8988T (cell line): ENCODE results near the gene GPHN.
"Not testable (repeated sequence)": the region's sequence is repeated elsewhere in the genome, so short reads cannot be mapped to it uniquely, and the experiment has no call there.

Experiments
- DNase-seq: peaks from one replicate; pipeline ENCODE4 v3.0.0; 2011

GPHN gene

DNA sequence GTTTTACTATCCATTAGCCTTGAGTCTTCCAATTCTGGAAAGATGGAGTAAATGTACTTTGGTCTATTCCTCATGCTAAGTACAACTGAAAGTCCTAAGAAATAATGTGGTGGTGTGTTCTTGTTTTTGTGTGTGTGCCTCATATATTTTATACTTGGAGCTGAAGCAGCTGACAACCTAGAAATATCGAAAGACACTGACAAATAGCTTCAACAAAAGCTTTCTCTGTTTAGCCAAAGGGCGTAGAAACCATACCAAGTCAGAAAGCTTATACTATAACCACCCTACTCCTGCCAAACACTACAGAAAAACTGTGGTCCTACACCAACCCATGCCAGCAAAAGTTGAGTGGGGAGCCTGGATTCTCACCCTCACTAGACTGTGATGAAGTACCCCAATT, 188.4 kb downstream of the GPHN start:
- DNase-seq = no peak

DNA sequence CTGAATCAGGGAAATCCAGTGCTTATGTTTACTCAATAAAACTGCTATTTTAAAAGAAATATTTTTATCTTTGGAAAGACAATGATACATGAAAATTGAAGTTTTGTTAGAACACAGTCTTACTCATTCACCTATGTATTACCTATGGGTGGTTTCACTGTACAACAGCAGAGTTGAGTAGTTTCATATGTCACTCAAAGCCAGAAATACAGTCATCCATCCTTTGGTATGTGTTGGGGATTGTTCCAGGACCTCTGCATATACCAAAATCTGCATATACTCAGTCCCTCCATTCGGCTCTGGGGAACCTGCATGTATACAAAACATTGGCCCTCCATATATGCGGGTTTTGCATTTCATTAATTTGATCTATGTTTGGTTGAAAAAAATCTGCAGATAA, 190.6 kb downstream of the GPHN start:
- no peak for DNase-seq

DNA sequence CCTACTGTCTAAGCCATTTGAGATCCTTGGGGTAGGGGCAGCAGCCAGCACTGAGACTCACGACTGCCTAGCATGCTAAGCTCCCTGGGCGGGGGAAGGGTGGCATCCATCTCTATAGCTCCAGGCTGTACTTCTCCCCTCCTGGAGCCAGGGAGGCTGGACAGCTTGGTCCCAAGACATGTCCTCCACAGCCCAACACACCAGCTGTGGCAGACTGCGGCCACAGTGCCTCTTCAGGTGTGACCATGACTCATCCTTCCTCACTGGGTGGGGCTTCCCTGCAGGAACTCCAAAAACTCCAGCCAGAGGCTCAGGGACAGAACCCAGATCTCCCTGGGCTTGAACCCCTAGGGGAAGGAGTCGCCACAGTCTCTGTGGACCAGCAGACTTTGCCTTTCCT, 193.9 kb downstream of the GPHN start:
- no peak for DNase-seq

DNA sequence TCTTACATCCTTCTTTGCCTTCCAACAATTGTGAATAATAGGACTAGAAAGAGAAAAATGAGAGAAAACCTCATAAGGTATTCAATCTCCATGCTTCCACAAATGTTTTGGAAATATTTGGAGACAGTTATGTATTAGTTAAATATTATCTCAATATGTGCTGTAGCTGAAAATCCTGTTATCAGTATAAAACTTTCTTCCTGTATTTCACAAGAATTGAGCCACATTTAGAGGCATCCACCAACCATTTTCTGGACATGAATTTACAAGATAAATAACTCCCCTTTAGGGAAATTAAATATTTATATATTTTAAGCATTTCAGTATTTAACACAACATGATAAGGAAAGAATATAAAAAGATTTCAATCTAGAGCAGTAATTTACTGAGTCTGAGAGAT, 200.3 kb downstream of the GPHN start:
- no peak for DNase-seq

DNA sequence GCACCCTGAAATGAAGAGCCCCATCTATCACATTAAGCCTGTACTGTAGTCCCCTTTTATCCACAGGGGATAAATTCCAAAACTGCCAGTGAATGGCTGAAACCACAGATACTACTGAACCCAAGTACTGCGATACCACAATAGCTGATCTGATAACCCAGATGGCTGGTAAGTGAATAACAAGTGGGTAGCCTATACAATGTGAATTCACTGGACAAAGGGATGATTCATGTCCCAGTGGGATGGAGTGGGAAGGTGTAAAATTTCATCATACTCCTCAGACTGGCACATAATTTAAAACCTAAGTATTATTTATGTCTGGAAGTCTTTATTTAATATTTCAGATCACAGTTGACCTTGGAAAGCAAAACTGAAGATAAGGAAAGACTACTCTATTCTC, 201.3 kb downstream of the GPHN start:
- DNase-seq = no peak

DNA sequence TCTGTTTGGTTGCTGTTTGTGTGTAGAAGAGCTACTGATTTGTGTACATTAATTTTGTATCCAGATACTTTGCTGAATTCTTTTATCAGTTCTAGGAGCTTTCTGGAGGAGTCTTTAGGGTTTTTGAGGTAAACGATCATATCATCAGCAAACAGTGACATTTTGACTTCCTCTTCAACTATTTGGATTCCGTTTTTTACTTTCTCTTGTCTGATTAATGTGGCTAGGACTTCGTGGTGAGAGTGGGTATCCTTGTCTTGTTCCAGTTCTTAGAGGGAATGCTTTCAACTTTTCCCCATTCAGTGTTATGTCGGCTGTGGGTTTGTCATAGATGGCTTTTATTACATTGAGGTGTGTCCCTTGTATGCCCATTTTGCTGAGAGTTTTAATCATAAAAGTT, 206.3 kb downstream of the GPHN start:
- DNase-seq = not testable (repeated sequence)

DNA sequence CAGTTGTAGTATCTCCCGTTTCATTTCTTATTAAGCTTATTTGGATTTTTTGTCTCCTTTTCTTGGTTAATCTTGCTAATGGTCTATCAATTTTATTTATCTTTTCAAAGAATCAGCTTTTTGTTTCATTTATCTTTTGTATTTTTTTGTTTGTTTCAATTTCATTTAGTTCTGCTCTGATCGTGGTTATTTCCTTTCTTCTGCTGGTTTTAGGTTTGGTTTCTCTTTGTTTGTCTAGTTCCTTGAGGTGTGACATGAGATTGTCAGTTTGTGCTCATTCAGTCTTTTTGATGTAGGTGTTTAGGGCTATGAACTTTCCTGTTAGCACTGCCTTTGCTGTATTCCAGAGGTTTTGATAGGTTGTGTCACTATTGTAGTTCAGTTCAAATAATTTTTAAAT, 207.4 kb downstream of the GPHN start:
- not testable (repeated sequence) for DNase-seq

DNA sequence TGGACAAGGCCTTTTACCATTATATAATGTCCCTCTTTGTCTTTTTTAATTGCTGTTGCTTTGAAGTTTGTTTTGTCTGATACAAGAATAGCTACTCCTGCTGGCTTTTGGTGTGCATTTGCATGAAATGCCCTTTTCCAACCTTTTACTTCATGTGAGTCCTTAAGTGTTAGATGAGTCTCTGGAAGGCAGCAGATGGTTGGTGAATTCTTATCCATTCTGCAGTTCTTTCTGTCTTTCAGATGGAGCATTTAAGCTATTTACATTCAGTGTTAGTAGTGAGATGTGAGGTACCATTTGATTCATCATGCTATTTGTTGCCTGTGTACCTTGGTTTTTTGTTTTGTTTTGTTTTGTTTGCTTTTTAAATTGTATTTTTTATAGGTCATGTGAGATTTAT, 208.3 kb downstream of the GPHN start:
- DNase-seq = no peak

DNA sequence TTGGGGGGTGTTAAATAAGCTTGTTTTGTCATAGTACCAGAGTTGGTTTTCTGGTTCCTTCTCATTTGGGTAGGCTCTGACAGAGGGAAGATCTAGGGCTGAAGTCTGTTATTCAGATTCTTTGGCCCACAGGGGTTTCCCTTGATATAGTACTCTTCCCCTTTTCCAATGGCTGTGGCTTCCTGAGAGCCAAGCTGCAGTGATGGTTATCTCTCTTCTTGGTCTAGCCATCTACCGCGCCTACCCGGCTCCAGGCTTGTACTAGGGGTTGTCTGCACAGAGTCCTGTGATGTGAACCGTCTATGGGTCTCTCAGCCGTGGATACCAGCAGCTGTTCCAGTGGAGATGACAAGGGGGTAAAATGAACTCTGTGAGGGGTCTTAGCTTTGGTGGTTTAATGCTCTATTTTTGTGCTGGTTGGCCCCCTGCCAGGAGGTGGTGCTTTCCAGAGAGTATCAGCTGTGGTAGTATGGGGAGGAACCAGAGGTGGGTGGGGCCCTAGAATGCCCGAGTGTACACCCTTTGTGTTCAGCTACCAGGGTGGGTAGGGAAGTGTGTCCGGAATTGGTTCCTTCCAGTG, 209.7 kb downstream of the GPHN start:
- no peak for DNase-seq

DNA sequence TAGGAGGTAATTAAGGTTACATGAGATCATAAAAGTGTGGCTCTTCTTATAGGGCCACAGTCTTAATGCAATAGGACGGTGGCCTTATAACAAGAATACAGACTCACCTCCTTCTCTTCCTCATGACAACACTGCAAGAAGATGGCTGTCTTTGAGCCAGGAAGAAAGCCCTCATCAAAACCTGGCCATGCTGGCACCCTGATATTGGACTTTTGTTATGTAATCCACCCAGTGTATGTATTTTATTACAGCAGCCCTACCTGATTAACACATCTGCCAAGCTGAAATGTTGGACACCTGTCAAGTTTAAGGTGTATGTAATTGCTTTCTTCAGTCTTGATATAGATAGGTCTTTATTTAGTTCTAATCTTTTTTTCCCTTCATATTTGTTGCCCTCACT, 217.0 kb downstream of the GPHN start:
- no peak for DNase-seq

DNA sequence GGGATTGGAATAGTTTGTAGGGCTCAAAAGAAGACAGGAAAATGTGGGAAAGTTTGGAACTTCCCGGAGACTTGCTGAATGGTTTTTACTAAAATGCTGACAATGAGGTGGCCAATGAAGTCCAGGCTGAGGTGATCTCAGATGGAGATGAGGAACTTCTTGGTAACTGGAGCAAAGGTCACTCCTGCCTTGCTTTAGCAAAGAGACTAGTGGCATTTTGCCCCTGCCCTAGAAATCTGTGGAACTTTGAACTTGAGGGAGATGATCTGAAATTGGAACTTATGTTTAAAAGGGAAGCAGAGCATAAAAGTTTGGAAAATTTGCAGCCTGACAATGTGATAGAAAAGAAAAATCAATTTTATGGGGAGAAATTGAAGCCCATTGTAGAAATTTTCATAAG, 223.4 kb downstream of the GPHN start:
- not testable (repeated sequence) for DNase-seq

DNA sequence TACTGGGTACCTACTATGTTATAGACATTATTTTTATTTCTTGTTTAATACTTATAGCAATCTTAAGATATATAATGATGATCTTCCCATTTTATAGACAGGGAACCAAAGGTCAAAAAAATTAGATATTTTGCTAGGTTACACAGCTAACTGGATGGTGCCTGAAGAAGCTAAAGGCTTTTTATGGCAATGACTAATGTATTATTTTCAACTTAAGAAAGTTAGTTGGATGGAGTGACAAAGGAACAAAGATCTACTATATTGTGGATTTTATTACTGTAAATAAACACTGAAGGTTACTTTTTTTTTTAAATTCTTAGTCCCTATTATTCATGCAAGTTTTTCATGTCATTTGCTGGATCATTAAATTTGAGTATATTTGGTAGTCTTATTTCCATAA, 227.9 kb downstream of the GPHN start:
- no peak for DNase-seq

DNA sequence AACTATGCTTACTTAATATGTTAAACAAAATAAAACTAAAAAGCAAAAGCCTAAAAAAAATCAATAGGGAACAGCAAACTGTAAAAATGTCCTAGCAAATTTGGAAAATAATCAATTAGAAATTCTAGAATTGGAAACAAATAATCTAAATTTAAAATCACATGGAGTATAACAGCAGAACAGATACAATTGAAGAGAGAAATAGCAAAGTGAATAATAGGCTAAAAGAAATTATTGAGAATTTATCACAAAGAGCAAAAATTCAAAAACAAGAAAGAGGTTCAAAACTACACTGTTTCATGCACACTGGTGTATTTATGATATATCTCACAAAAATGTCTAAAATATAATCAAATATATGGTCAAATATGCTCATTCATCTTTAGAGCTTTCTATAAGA, 231.9 kb downstream of the GPHN start:
- no peak for DNase-seq

DNA sequence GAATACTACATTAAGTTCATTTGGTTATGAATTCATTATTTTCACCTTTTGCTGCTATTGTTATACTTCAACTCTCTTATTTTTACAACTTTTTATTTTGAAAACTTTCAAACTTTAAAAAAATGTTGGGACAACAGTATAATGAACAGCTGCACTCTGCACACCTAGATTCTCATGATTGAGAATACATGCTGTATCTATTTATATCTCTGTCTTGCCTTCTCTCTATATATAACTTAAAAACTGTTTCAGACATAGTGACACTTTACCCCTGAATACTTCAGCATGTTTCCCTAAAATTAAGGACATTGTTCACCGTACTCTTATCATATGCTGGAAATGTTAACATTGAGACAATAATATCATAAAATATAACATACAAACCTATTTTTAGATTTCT, 237.1 kb downstream of the GPHN start:
- no peak for DNase-seq

DNA sequence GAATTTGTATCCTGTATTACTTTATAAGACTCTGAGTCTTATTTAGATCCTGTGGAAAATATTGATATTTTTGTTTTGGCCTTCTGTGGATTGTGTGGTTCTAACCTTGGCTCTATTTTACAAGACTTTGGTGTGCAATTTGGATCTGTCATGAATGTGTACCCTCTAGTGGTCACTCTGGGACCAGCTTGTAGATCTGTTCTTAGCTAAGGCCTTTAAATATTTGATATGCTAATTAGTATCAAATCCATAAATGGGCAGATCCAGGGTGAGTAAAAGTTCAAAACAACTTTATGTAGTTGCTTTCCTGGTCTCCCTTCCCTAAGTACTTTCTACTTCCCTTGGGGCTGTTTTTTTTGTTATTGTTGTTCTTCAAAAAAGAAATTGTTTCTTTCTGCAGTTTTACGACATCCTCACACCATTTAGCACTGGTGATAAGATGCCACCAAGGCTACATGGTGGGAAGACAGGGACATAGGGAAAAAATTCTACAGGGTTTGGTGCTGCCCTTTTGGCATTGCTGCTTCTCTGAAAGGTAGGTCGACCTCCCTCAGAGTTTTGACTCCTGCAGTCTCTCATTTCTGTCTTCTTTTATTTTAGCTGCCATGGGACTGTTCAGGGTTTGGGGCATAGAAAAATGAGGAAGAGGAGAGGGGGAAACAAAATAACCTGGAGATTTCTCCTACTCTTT, 238.5 kb downstream of the GPHN start:
- DNase-seq = no peak

DNA sequence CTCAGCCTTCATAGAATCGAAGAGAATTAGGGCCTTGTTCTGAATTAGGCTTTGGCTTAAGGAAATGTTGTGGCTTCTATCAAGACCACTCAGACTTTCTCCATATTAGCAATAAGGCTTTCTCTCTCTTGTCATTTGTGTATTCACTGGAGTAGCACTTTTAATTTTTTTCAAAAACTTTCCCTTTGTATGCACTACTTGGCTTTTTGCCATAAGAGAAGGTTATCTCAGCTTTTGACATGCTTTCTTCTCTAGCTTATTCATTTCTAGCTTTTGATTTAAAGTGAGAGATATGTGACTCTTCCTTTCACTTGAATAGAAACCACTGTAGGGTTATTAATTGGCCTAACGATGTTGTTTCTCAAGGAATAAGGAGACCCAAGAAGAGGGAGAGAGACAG, 244.2 kb downstream of the GPHN start:
- DNase-seq = no peak

DNA sequence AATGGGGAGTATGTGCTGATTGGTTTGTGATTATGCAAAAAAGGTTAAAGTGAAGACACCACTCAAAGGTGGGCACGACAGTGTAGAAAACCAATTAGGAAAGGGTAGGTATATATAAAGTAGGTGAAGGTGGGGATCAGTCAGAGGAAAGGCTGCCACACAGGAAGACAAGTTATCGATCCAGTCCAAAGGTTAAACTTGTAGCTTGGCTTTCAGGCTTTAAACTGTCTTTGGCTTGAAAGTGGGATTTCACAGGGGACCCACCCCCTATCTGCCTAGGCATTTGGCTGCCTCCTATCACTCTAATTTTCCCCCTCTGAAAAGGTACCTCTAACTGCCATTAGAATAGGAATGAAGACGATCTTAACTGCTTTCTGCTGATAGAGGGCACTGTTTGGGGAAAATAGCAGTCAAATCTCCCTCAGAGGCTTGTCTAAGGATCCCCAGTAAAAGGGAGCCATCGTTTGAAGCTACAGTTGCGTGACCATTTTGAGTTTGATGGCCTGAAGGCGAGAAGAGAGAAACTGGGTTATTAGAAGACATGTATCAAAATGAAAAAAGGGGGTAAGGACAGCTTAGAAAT, 250.2 kb downstream of the GPHN start:
- DNase-seq = no peak

DNA sequence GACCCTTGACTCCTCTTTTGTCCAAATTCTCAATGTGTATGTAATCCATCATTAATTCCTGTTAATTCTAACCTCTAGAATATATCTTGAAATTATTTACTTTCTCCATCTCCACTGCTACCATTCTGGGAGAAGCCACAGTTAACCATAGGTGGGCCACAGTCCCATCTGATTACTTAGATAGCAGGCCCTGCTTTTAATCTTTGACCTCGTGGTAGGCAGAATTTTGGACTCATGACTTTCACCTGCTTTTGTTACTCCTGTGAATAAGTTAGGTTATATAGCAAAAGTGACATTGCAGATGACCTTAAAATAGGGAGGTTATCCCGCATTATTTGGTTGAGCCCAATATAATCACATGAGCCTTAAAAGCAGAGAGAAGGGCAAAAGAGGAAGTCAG, 264.2 kb downstream of the GPHN start:
- no peak for DNase-seq

DNA sequence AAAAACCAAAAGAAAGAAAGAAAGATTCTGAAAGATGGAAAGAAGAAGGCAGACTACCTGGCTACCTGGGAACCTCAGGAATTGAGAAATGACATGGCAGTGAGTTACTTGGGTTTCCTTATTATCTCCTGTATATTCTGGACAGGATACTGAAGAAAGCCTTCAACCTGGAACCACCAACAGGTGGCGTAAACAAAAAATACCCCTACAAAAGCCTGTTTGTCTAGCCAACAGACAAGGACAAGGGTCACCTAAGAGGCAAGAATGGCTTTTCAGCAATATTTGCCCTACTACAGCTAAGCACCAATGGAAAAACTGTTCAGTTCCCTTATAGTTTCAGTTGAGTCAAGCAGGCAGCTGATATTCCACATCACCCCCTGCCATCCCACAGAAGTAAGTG, 274.9 kb downstream of the GPHN start:
- DNase-seq = no peak

DNA sequence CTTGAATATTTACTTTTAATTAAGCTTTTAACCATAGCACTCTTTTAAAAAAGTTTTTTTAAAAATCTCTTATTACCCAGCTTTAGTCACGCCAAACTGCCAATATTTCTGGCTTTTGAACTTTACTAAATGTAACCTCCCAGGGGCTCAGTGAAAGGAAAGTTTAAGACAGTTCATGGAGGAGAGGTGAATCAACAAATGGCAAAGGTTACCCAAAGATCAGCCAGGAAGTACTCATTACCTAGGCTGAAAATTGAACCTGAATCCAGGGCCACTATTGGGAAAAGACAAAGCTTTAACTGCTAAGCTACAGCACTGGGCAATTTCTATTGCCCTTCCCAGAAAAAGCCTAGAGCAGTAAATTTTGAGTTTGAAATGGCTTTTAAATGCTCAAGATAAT, 282.2 kb downstream of the GPHN start:
- DNase-seq = no peak

DNA sequence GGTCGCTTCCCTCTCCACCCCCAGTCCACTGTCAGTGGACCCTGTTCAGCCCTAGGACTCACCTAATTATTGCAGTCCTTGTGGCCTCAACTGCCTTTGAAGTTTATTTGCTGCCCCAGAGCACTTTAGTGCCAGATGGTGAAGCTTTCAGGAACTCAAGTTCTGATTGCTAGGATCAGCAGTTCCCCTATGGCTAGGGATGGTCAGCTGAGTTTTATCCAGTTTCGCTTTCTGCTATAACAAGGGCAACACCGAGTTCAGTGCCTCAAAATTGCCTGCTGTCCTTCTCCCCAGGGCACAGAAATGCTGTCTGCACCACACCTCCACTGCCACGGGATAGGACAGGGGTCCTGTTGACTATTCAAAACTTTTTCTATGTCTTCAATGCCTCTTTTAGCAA, 295.0 kb downstream of the GPHN start:
- no peak for DNase-seq

DNA sequence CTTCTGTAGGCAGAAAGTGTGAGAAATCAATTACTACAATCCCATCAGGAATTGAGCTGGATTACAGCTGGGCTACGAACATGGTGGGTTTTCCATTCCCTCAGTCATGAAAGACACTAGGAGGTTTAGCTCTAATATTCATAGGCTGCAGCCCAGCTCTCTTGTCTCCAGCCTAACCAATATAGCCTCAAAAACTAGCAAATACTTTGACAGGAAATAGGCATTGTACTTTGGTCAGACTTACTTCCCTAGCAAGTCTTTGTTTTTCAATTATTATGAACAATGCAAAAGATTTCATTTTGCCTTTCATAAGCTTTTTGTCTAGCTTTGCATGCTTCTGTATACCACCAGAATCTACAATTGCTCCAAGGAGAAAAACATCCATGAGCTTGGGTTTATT, 296.2 kb downstream of the GPHN start:
- no peak for DNase-seq

DNA sequence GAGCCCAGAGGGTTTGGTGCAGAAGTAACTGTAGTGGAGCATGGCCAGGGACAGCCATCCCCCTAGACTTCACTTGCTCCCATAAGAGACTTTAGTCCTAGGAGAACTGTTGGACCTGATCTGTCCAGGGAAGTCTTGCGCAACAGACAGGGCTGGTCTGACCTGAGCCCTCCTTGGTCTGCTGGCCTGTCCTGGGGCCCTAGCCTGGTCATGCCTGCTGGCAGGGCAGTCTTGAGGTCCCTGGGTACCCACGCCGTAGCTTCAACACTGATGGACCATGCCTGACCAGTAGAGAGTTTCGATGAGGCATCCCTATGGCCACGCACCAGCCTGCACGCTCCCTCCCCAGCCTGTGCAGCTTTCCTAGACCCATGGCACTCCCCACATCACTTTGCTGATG, 305.7 kb downstream of the GPHN start:
- DNase-seq = no peak

DNA sequence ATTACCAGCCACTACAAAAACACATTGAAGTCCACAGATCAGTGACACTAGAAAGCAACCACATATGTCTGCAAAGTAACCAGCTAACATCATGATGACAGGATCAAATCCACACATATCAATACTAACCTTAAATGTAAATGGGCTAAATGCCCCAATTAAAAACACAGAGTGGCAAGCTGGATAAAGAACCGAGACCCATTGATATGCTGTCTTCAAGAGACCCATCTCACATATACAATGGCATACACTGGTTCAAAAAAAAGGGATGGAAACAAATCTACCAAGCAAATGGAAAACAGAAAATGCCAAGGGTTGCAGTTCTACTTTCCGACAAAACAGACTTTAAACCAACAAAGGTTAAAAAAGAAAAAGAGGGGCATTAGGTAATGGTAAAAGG, 307.7 kb downstream of the GPHN start:
- no peak for DNase-seq

DNA sequence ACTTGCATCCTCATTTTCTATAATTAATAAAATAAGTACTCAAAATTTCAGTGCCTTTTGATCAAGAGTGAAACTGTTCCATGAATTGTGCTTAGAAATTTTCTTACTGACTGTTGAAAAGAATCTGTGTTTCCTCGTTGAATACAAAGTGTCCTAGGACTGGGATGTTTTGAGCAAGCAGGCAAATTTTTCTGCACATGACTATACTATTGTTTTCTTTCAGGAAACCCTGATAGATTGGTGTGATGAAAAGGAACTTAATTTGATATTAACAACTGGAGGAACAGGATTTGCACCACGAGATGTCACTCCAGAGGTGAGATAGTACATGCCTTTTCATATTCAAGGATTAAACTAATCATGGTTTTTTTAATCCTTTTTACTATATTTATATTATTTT, 316.3 kb downstream of the GPHN start:
- no peak for DNase-seq
